NCI-H774 (cell line): ENCODE results near the gene ITGA1.

ENCODE experiments used
- DNase-seq: peaks from one replicate; lab custom pipeline; 2025; lab: John Stamatoyannopoulos, UW

The ITGA1 gene

DNA sequence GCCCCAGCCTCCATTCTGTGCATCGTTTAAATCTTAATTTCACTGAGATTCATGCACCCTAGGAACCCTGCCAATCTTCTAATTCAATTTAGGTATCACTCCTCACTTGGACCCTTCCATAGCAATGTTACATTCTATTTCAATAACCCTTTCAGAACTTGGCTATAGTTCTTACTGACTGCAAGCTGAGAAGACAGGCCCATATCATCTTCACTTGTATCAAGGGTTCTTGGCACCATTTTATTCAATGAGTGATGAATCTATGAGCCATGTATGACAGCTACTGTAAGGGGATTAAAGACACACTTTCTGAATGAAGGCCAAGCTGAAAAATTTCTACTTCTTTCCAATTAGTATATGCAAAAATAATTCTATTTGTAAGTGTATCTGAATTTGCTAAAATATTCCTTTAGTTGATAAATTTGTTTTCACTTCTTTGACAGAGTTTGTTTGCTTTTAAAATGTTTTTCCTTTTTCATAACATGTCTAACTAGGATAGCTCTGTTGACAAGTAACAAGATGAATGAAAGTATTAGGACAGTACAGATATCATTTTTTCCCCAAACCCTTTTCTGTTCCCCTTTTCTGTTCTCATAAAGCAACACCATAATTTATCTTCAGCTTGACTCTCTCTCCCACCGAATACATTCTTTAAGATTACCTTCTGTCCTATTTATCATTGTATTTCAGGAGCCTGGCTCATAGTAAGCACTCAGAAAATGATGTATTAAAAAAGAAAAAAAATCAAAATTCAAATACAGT lies 211.0 kb downstream of the ITGA1 start:
- no peak for DNase-seq

DNA sequence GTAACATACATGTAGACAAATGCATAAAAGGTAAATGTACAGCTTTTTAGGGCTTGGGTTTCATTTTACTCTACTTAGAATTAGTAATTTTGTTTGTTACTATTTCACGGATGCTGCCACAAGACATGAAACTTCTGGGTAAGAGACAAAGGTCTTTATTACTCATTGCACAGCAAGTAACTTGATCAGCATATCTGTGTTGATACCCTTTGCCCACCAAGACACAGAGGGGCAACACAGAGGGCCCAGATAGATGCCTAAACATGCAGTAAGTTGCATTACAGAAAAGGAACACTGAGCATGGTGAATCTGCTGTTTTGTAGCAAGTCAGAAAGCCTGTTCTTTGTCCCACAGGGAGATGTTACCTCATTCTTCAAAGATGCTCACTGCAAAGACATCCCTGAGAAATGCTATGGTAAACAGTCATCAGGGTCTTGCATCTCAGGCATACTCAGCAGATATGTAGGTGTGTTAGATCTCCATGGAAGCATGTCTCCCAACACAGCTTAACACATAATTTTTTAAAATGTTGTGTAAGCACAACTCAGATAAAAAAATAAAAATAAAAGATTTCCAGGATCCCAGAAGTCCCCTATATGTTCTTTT lies 211.7 kb downstream of the ITGA1 start:
- no peak for DNase-seq

DNA sequence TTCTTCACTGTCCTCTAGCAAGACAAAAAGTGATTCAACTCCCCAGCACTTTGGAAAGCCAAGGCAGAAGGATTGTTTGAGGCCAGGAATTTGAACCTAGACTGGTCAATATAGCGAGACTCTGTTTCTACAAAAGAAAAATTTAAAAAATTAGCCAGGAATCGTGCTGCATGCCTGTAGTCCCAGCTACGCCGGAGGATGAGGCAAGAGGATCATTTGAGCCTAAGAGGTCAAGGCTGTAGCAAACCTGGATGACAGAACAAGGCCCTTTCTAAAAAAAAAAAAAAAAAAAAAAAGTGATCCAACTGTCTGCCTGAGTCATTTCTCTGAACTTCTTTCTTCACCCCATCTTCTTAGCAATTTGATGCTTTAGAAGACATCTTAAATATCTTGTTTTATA lies 213.8 kb downstream of the ITGA1 start:
- no peak for DNase-seq

DNA sequence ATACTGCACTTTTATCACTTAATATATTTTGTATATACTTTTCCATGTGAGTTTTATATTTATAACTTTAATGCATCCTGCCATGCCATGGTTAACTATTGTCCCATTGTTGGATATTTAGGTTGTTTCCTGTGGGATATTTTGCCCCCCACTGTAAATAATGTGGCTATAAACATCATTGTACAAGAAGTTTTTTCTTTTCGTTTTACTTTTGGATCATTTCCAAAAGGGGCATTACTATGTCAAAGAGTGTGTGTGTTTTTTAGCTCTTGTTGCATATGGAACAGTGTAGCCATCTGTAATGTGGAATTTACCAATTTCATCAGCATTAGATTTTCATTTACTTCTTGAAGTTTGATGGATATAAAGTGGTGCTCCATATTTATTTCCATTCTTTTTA lies 214.8 kb downstream of the ITGA1 start:
- DNase-seq = no peak

DNA sequence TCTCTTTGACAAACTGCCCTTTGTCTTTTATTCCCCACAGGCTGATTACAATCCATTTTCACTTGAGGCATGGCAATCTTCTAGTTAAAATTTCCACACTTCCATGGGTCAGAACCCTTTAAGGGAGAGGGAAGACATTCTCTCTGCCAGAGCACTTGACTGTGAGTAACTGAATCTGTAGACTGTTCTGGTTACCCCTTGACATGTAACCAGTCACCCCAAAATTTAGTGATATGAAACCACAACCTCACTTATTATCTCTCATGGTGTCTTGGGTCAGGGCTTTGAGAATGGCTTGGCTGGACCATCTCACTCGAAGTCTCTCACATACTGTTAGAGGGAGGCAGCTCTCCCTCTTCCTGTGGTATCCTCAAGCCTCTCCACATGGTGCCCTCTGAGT lies 215.4 kb downstream of the ITGA1 start:
- DNase-seq = no peak

DNA sequence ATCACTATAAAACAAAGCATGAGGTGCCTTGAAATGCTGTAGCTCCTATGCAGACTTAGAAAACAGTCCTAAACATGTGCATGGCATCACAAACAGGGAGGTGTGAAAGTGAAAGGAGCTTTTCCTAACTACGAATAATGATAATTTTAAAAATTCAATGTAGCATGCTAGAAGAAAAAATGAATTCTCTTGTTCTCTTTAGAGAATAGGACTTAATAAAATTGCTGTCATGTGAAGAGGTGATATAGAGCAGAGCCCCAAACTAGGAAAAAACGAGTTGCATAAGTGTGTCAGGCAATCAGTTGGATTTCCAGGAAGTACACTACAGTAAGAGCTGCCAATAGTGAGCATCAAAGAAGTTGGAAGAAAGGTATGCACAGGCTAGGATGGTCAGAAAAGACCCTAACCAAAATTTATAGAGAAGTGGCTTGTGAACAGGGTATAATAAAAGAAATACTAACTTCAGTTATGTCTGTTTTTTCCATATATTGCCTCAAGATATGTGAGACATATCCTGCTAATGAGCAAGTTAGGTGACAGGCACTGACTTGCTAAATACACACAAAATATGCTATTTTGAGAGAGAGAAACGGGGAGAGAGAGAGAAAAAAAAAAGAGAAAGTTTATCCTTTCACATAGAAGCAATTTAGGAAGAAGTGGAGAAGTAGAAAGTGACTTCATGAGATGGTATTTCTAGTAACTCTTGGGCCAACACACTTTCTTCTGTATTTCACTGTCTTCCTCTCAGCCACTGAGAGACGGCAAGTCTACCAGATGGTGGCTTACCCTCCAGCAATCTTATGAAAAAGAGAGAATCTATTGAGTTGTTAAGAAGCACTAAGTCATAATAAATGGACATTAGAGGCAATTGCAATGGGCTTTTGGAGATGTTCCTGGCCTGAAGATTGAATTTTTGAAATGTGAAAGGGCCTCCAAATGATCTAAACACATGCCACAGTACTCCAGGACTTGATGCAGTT lies 219.5 kb downstream of the ITGA1 start:
- no peak for DNase-seq

DNA sequence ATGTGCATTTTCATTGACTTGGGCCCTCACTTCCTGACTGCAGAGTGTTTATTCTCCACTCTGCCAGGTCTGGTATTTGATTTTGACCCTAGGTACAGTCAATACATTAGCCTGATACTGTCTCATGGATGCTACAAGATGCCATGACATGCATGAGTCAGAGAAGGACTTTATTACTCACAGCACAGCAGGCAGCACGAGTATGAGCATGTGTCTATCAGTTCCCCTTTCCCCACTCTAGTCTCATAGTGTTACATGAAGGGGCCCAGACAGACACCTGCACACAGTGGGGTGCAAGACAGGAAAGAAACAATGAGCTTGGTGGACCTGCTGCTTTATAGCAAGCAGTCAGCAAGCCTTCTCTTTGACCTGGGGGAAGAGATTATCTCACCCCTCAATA lies 221.0 kb downstream of the ITGA1 start:
- no peak for DNase-seq
